ENCODE results near the gene TRPC1. TPM values are rescaled to one million over a fixed set of nuclear protein-coding genes. Genes with fewer than 3 reads are reported as not detected.

The TRPC1 gene
- total RNA-seq, 3 donors from 2014 or later (not counting 1 experiment from before 2014, with no cell fraction given), result 0.21 to 1.4 (median 0.43) TPM

DNA sequence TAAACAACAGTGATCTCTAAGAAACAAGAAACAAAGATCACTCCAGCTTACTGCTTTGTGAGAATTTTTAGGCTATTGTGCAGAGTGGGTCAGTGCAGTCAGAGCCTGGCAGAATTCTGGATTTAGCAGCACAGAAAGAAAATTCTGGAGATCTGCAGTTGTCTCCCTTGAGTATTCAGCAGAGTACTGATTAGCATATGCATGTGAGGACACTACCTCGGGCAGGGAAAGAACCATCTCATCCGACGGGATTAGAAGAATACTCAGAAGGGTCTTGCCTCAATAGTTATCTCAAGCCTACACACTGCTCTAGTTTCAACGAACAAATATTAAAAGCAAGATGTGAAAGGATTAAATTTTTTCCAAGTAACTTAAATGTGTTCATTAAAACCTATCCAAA lies 70.7 kb downstream of the TRPC1 start:
- no peaks in the 10 kb centered on the region for H3K36me3 Mint-ChIP-seq
- TF ChIP-seq, protein P1, sequence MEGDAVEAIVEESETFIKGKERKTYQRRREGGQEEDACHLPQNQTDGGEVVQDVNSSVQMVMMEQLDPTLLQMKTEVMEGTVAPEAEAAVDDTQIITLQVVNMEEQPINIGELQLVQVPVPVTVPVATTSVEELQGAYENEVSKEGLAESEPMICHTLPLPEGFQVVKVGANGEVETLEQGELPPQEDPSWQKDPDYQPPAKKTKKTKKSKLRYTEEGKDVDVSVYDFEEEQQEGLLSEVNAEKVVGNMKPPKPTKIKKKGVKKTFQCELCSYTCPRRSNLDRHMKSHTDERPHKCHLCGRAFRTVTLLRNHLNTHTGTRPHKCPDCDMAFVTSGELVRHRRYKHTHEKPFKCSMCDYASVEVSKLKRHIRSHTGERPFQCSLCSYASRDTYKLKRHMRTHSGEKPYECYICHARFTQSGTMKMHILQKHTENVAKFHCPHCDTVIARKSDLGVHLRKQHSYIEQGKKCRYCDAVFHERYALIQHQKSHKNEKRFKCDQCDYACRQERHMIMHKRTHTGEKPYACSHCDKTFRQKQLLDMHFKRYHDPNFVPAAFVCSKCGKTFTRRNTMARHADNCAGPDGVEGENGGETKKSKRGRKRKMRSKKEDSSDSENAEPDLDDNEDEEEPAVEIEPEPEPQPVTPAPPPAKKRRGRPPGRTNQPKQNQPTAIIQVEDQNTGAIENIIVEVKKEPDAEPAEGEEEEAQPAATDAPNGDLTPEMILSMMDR (IDR thresholded peaks at IDR 0.05), result no peak
- Histone ChIP-seq H3K36me3 (ENCODE audit: control insufficient read depth, insufficient read depth, low read length) (no peaks in the 10 kb centered on the region), H3K27ac (ENCODE audit: low read length) (no peak overlapping the region), H3K4me3 (ENCODE audit: low read length) (no peak overlapping the region), H3K9me3 (ENCODE audit: control insufficient read depth, insufficient read depth, low read length) (no peaks in the 10 kb centered on the region), H3K27me3 (ENCODE audit: control insufficient read depth, insufficient read depth, low read length) (no peaks in the 10 kb centered on the region), H3K4me1 (ENCODE audit: control insufficient read depth, insufficient read depth, low read length) (no peaks in the 10 kb centered on the region)
- H3K9me3 Mint-ChIP-seq, result no peaks in the 10 kb centered on the region
- no peaks in the 10 kb centered on the region for H3K4me1 Mint-ChIP-seq
- no peak overlapping the region for H3K27ac Mint-ChIP-seq
- DNase-seq, result no peak
- WGBS (ENCODE audit: insufficient coverage), result 86% methylated on average over 1 of the region's 4 CpGs
- ATAC-seq, result no peak
- H3K27me3 Mint-ChIP-seq (ENCODE audit: low read depth in 2 of 2), result peaks cover 10 to 22% of the 10 kb centered on the region in 2 donors
- intact Hi-C loops (cut with micrococcal nuclease), result no loop called here
- H3K4me3 Mint-ChIP-seq, result no peak overlapping the region

DNA sequence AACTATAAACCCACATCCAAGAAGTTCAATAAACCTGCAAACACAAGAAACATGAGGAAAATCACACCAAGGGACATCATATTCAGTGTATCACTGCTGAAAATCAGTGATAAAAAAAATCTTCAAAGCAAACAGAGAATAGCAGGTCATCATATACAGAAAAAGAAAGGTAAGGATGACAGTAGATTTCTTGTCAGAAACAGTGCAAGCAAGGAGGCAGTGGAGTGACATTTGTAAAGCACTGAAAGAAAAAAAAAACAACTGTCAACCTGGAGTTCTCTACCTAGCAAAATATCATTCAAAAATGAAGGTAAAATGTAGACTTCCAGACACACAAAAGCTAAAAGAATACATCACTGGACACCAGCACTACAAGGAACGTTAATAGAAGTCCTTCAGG lies 71.5 kb downstream of the TRPC1 start:
- no CpG with 5 or more reads among the region's 1 CpG for WGBS (ENCODE audit: insufficient coverage)
- DNase-seq (no peak), ATAC-seq (no peak)
- Histone ChIP-seq H3K4me1 (ENCODE audit: control insufficient read depth, insufficient read depth, low read length) (no peaks in the 10 kb centered on the region), H3K9me3 (ENCODE audit: control insufficient read depth, insufficient read depth, low read length) (no peaks in the 10 kb centered on the region), H3K27me3 (ENCODE audit: control insufficient read depth, insufficient read depth, low read length) (no peaks in the 10 kb centered on the region), H3K36me3 (ENCODE audit: control insufficient read depth, insufficient read depth, low read length) (no peaks in the 10 kb centered on the region), H3K27ac (ENCODE audit: low read length) (no peak overlapping the region), H3K4me3 (ENCODE audit: low read length) (no peak overlapping the region)
- TF ChIP-seq, protein P1 (IDR thresholded peaks at IDR 0.05), result no peak
- Mint-ChIP-seq H3K9me3 (no peaks in the 10 kb centered on the region), H3K4me1 (no peaks in the 10 kb centered on the region), H3K4me3 (no peak overlapping the region), H3K36me3 (no peaks in the 10 kb centered on the region), H3K27me3 (ENCODE audit: low read depth in 2 of 2) (peaks cover 4 to 18% of the 10 kb centered on the region in 2 donors), H3K27ac (no peak overlapping the region)
- intact Hi-C loops (cut with micrococcal nuclease), result no loop called here

DNA sequence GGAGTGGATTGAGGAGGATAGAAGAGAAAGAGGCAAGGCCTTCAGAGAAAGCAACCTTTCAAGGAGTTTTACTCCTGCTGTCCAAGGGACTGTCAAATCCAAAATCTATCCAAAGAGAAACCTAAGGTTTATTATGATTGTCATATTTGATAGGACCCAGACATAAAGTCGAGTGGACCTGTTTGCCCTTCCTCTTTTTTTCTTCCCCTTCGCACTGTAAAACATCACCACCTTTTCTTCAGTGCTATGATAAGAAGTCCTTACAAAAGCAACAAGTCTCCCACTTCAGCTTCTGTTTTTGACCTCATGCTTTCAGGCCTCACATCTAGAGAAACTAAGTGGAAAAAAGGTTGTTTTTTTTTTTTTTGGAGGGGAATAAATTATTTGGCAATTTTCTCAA lies 73.0 kb downstream of the TRPC1 start:
- Histone ChIP-seq H3K36me3 (ENCODE audit: control insufficient read depth, insufficient read depth, low read length) (no peaks in the 10 kb centered on the region), H3K27me3 (ENCODE audit: control insufficient read depth, insufficient read depth, low read length) (no peaks in the 10 kb centered on the region), H3K27ac (ENCODE audit: low read length) (no peak overlapping the region), H3K4me3 (ENCODE audit: low read length) (no peak overlapping the region), H3K4me1 (ENCODE audit: control insufficient read depth, insufficient read depth, low read length) (no peaks in the 10 kb centered on the region), H3K9me3 (ENCODE audit: control insufficient read depth, insufficient read depth, low read length) (no peaks in the 10 kb centered on the region)
- peaks cover 4 to 18% of the 10 kb centered on the region in 2 donors for H3K27me3 Mint-ChIP-seq (ENCODE audit: low read depth in 2 of 2)
- no peaks in the 10 kb centered on the region for H3K9me3 Mint-ChIP-seq
- H3K36me3 Mint-ChIP-seq, result no peaks in the 10 kb centered on the region
- H3K27ac Mint-ChIP-seq, result no peak overlapping the region
- no peaks in the 10 kb centered on the region for H3K4me1 Mint-ChIP-seq
- TF ChIP-seq, protein P1 (IDR thresholded peaks at IDR 0.05), result no peak
- WGBS (ENCODE audit: insufficient coverage), result 100% methylated on average over 1 of the region's 2 CpGs
- intact Hi-C loops (cut with micrococcal nuclease), result no loop called here
- DNase-seq, result no peak
- ATAC-seq, result no peak
- no peak overlapping the region for H3K4me3 Mint-ChIP-seq

DNA sequence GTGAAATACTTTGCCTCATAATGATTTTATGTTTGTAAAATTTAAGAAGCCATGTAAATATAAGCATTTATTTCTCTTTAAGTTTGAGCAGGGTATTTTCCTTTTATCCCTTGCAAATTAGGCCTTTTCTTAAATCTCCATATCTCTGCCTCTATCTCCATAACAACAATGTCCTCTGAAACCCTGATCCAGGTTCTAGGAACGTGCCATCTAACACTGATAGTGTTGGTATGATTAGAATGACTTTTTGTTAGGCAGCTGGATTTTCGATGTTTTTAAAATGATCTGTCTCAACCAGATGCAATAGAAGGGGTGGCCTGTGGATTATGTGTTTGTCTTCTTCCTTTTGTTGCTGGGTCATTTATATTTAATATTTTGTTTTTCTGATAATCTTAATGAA lies 77.9 kb downstream of the TRPC1 start:
- no peak overlapping the region for H3K27ac Mint-ChIP-seq
- no peak overlapping the region for H3K4me3 Mint-ChIP-seq
- H3K27me3 Mint-ChIP-seq (ENCODE audit: low read depth in 2 of 2), result peaks cover 5 to 13% of the 10 kb centered on the region in 2 donors
- Histone ChIP-seq H3K27ac (ENCODE audit: low read length) (no peak overlapping the region), H3K4me3 (ENCODE audit: low read length) (no peak overlapping the region), H3K36me3 (ENCODE audit: control insufficient read depth, insufficient read depth, low read length) (no peaks in the 10 kb centered on the region), H3K4me1 (ENCODE audit: control insufficient read depth, insufficient read depth, low read length) (no peaks in the 10 kb centered on the region), H3K9me3 (ENCODE audit: control insufficient read depth, insufficient read depth, low read length) (no peaks in the 10 kb centered on the region), H3K27me3 (ENCODE audit: control insufficient read depth, insufficient read depth, low read length) (no peaks in the 10 kb centered on the region)
- no peak for ATAC-seq
- no peaks in the 10 kb centered on the region for H3K4me1 Mint-ChIP-seq
- TF ChIP-seq, protein P1 (IDR thresholded peaks at IDR 0.05), result no peak
- DNase-seq, result no peak
- H3K36me3 Mint-ChIP-seq, result no peaks in the 10 kb centered on the region
- 81% methylated on average over 2 of the region's 2 CpGs for WGBS (ENCODE audit: insufficient coverage)
- H3K9me3 Mint-ChIP-seq, result no peaks in the 10 kb centered on the region
- intact Hi-C loops (cut with micrococcal nuclease), result no loop called here
